ENCODE data around the gene PCED1A.

Gene PCED1A

GRCh38 chr20:2840138-2840966 lies at the start of gene PCED1A, which contains the start of gene VPS16:
PCED1A (minus strand) TSS chr20:2840655; CDS start chr20:2839912, 743 bp downstream.
VPS16 (plus strand) TSS chr20:2840745; CDS start chr20:2840775, 30 bp downstream.
- Histone ChIP-seq H3K27ac (ENCODE audit: low read depth, low read length) (peak within 1 kb of the TSS; percentile 95), H3K4me1 (ENCODE audit: insufficient read depth, low read length) (peaks cover 20% of the 10 kb centered on the region), H3K9me3 (ENCODE audit: low read length) (no peaks in the 10 kb centered on the region), H3K36me3 (ENCODE audit: insufficient read depth, low read length) (peaks cover 11% of the 10 kb centered on the region), H3K4me3 (ENCODE audit: low read depth in 1 of 2, low read length in 2 of 2) (peak within 1 kb of the TSS; percentile 85 to 96), H3K9ac (ENCODE audit: low read length) (peak within 1 kb of the TSS; percentile 76), H3K27me3 (ENCODE audit: control insufficient read depth in 1 of 2, insufficient read depth in 2 of 2, low read length in 2 of 2) (no peaks in the 10 kb centered on the region)

GRCh38 chr20:2889797-2890196 lies 49.3 kb upstream of the PCED1A start:
- H3K27me3 ChIP-seq (ENCODE audit: control insufficient read depth in 1 of 2, insufficient read depth in 2 of 2, low read length in 2 of 2) = no peaks in the 10 kb centered on the region
- H3K36me3 ChIP-seq (ENCODE audit: insufficient read depth, low read length) = no peaks in the 10 kb centered on the region
- no peaks in the 10 kb centered on the region for H3K9me3 ChIP-seq (ENCODE audit: low read length)
- H3K9ac ChIP-seq (ENCODE audit: low read length) = no peak overlapping the region
- H3K27ac ChIP-seq (ENCODE audit: low read depth, low read length) = no peak overlapping the region
- H3K4me1 ChIP-seq (ENCODE audit: insufficient read depth, low read length) = peaks cover 16% of the 10 kb centered on the region
- H3K4me3 ChIP-seq (ENCODE audit: low read depth in 1 of 2, low read length in 2 of 2) = no peak overlapping the region

- H3K9me3 ChIP-seq (ENCODE audit: low read length) = no peaks in the 10 kb centered on the region
- no peaks in the 10 kb centered on the region for H3K36me3 ChIP-seq (ENCODE audit: insufficient read depth, low read length)
- no peak overlapping the region for H3K9ac ChIP-seq (ENCODE audit: low read length)
- H3K27ac ChIP-seq (ENCODE audit: low read depth, low read length) = no peak overlapping the region
- H3K27me3 ChIP-seq (ENCODE audit: control insufficient read depth in 1 of 2, insufficient read depth in 2 of 2, low read length in 2 of 2) = no peaks in the 10 kb centered on the region
- peaks cover 16% of the 10 kb centered on the region for H3K4me1 ChIP-seq (ENCODE audit: insufficient read depth, low read length)
- no peak overlapping the region for H3K4me3 ChIP-seq (ENCODE audit: low read depth in 1 of 2, low read length in 2 of 2)
Measured at GRCh38 chr20:2889209-2889608, 48.8 kb upstream of the PCED1A start.

GRCh38 chr20:2888224-2888955 lies 47.9 kb upstream of the PCED1A start:
- Histone ChIP-seq H3K4me1 (ENCODE audit: insufficient read depth, low read length) (peaks cover 16% of the 10 kb centered on the region), H3K4me3 (ENCODE audit: low read depth in 1 of 2, low read length in 2 of 2) (no peak overlapping the region), H3K27ac (ENCODE audit: low read depth, low read length) (no peak overlapping the region), H3K9ac (ENCODE audit: low read length) (no peak overlapping the region), H3K27me3 (ENCODE audit: control insufficient read depth in 1 of 2, insufficient read depth in 2 of 2, low read length in 2 of 2) (no peaks in the 10 kb centered on the region), H3K36me3 (ENCODE audit: insufficient read depth, low read length) (no peaks in the 10 kb centered on the region), H3K9me3 (ENCODE audit: low read length) (no peaks in the 10 kb centered on the region)

GRCh38 chr20:2887715-2888114 lies 47.3 kb upstream of the PCED1A start:
- Histone ChIP-seq H3K36me3 (ENCODE audit: insufficient read depth, low read length) (no peaks in the 10 kb centered on the region), H3K27ac (ENCODE audit: low read depth, low read length) (no peak overlapping the region), H3K4me3 (ENCODE audit: low read depth in 1 of 2, low read length in 2 of 2) (no peak overlapping the region), H3K9ac (ENCODE audit: low read length) (no peak overlapping the region), H3K4me1 (ENCODE audit: insufficient read depth, low read length) (peaks cover 16% of the 10 kb centered on the region), H3K27me3 (ENCODE audit: control insufficient read depth in 1 of 2, insufficient read depth in 2 of 2, low read length in 2 of 2) (no peaks in the 10 kb centered on the region), H3K9me3 (ENCODE audit: low read length) (no peaks in the 10 kb centered on the region)

GRCh38 chr20:2883726-2884637 lies 43.5 kb upstream of the PCED1A start:
- no peak overlapping the region for H3K27ac ChIP-seq (ENCODE audit: low read depth, low read length)
- H3K4me1 ChIP-seq (ENCODE audit: insufficient read depth, low read length) = peaks cover 4% of the 10 kb centered on the region
- no peak overlapping the region for H3K4me3 ChIP-seq (ENCODE audit: low read depth in 1 of 2, low read length in 2 of 2)
- no peaks in the 10 kb centered on the region for H3K9me3 ChIP-seq (ENCODE audit: low read length)
- no peak overlapping the region for H3K9ac ChIP-seq (ENCODE audit: low read length)
- no peaks in the 10 kb centered on the region for H3K36me3 ChIP-seq (ENCODE audit: insufficient read depth, low read length)
- H3K27me3 ChIP-seq (ENCODE audit: control insufficient read depth in 1 of 2, insufficient read depth in 2 of 2, low read length in 2 of 2) = no peaks in the 10 kb centered on the region

GRCh38 chr20:2880650-2881049 lies 40.2 kb upstream of the PCED1A start:
- H3K27me3 ChIP-seq (ENCODE audit: control insufficient read depth in 1 of 2, insufficient read depth in 2 of 2, low read length in 2 of 2) = no peaks in the 10 kb centered on the region
- no peak overlapping the region for H3K27ac ChIP-seq (ENCODE audit: low read depth, low read length)
- peaks cover 2% of the 10 kb centered on the region for H3K4me1 ChIP-seq (ENCODE audit: insufficient read depth, low read length)
- H3K4me3 ChIP-seq (ENCODE audit: low read depth in 1 of 2, low read length in 2 of 2) = no peak overlapping the region
- no peak overlapping the region for H3K9ac ChIP-seq (ENCODE audit: low read length)
- no peaks in the 10 kb centered on the region for H3K36me3 ChIP-seq (ENCODE audit: insufficient read depth, low read length)
- H3K9me3 ChIP-seq (ENCODE audit: low read length) = no peaks in the 10 kb centered on the region

- H3K4me3 ChIP-seq (ENCODE audit: low read depth in 1 of 2, low read length in 2 of 2) = no peak overlapping the region
- no peaks in the 10 kb centered on the region for H3K9me3 ChIP-seq (ENCODE audit: low read length)
- no peak overlapping the region for H3K9ac ChIP-seq (ENCODE audit: low read length)
- no peaks in the 10 kb centered on the region for H3K27me3 ChIP-seq (ENCODE audit: control insufficient read depth in 1 of 2, insufficient read depth in 2 of 2, low read length in 2 of 2)
- peaks cover 15% of the 10 kb centered on the region for H3K4me1 ChIP-seq (ENCODE audit: insufficient read depth, low read length)
- H3K36me3 ChIP-seq (ENCODE audit: insufficient read depth, low read length) = no peaks in the 10 kb centered on the region
- H3K27ac ChIP-seq (ENCODE audit: low read depth, low read length) = no peak overlapping the region
Measured at GRCh38 chr20:2879146-2879545, 38.7 kb upstream of the PCED1A start.

GRCh38 chr20:2878515-2878914 lies 38.1 kb upstream of the PCED1A start:
- H3K9ac ChIP-seq (ENCODE audit: low read length) = no peak overlapping the region
- H3K36me3 ChIP-seq (ENCODE audit: insufficient read depth, low read length) = no peaks in the 10 kb centered on the region
- no peaks in the 10 kb centered on the region for H3K9me3 ChIP-seq (ENCODE audit: low read length)
- H3K27me3 ChIP-seq (ENCODE audit: control insufficient read depth in 1 of 2, insufficient read depth in 2 of 2, low read length in 2 of 2) = no peaks in the 10 kb centered on the region
- H3K27ac ChIP-seq (ENCODE audit: low read depth, low read length) = no peak overlapping the region
- H3K4me1 ChIP-seq (ENCODE audit: insufficient read depth, low read length) = peaks cover 15% of the 10 kb centered on the region
- H3K4me3 ChIP-seq (ENCODE audit: low read depth in 1 of 2, low read length in 2 of 2) = no peak overlapping the region

- no peak overlapping the region for H3K9ac ChIP-seq (ENCODE audit: low read length)
- H3K4me1 ChIP-seq (ENCODE audit: insufficient read depth, low read length) = peaks cover 26% of the 10 kb centered on the region
- no peaks in the 10 kb centered on the region for H3K9me3 ChIP-seq (ENCODE audit: low read length)
- no peak overlapping the region for H3K4me3 ChIP-seq (ENCODE audit: low read depth in 1 of 2, low read length in 2 of 2)
- peaks cover 0 to 13% of the 10 kb centered on the region in 2 donors for H3K27me3 ChIP-seq (ENCODE audit: control insufficient read depth in 1 of 2, insufficient read depth in 2 of 2, low read length in 2 of 2)
- no peak overlapping the region for H3K27ac ChIP-seq (ENCODE audit: low read depth, low read length)
- H3K36me3 ChIP-seq (ENCODE audit: insufficient read depth, low read length) = no peaks in the 10 kb centered on the region
Measured at GRCh38 chr20:2875690-2876203, 35.3 kb upstream of the PCED1A start.

GRCh38 chr20:2874456-2874855 lies 34.0 kb upstream of the PCED1A start:
- Histone ChIP-seq H3K4me3 (ENCODE audit: low read depth in 1 of 2, low read length in 2 of 2) (peak overlapping the region; percentile 79 to 83), H3K9me3 (ENCODE audit: low read length) (no peaks in the 10 kb centered on the region), H3K4me1 (ENCODE audit: insufficient read depth, low read length) (peaks cover 28% of the 10 kb centered on the region), H3K27me3 (ENCODE audit: control insufficient read depth in 1 of 2, insufficient read depth in 2 of 2, low read length in 2 of 2) (peaks cover 0 to 13% of the 10 kb centered on the region in 2 donors), H3K27ac (ENCODE audit: low read depth, low read length) (no peak overlapping the region), H3K36me3 (ENCODE audit: insufficient read depth, low read length) (no peaks in the 10 kb centered on the region), H3K9ac (ENCODE audit: low read length) (no peak overlapping the region)

All from muscle layer of colon (tissue), 2 donors.